Measurements from ENCODE around the gene ITPR2.

GRCh38 chr12:26727482-26728204 lies 105.4 kb downstream of the ITPR2 start:
- no peak for TF ChIP-seq EZH2phosphoT487 (IDR thresholded peaks at IDR 0.05; ENCODE audit: low read length)
- no peak for TF ChIP-seq CTCF (IDR thresholded peaks at IDR 0.05; ENCODE audit: low read length)
- no peak for TF ChIP-seq EZH2 (optimal IDR thresholded peaks at IDR 0.05; ENCODE audit: low read depth, low read length)

Measured in MM.1S (cell line).